HG03108 (cell line): ENCODE measurements around the gene ANKH.
A peak's percentile ranks its signal among the peaks of the same experiment; 100 is the strongest.
"Not testable (repeated sequence)": the region's sequence is repeated elsewhere in the genome, so short reads cannot be mapped to it uniquely, and the experiment has no call there.

ENCODE experiments used
- ATAC-seq: cut with Tn5 transposase; IDR thresholded peaks from one replicate; pipeline ENCODE4 v1.9.1; 2021; ENCODE audit warnings: moderate library complexity; ENCODE audit not compliant: unreplicated experiment

Gene ANKH

DNA sequence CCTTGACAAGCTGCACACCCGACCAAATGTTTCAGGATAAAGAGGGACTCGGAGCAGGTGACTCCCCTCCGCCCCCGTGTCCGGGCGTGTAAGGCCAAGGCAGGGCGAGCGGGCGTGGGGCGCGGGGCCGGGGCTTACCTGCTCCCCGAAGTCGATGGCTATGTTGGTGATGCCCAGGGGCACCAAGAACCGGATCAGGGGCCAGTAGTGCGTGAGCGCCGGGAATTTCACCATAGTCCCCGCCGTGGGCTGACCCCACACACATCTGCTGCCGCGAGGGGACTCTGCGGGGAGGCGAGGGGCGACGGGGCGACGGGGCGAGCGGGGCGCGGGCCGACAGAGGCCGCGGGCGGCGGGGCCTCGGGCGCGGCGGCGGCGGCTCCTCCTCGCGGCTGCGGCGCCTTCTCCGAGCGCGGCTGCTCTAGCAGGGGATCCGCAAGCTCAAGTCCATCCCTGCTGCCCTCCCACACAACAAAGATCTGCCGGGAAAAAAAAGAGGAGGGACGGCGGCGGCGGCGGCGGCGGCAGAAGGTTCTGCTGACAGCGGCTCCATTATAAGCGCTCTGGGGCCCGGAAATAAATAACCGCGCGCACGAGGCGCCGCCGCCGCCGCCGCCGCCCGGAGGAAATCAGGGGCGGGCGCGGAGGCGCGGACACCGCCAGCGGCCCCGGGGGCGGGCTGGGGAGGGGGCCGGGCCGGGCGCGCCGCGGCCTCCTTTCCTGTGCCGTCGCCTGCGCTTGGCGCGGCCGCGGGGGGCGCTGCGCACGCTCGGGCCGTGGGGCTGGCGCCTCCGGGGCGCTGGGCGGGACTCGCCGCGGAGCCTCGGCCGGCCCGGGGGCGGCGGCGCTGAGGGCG is at the start of gene ANKH:
Gene ANKH (minus strand): TSS at position 565 of the 856 bp plus-strand sequence. CDS start 331 bp downstream, at position 234.
- ATAC-seq = peak; percentile 89

DNA sequence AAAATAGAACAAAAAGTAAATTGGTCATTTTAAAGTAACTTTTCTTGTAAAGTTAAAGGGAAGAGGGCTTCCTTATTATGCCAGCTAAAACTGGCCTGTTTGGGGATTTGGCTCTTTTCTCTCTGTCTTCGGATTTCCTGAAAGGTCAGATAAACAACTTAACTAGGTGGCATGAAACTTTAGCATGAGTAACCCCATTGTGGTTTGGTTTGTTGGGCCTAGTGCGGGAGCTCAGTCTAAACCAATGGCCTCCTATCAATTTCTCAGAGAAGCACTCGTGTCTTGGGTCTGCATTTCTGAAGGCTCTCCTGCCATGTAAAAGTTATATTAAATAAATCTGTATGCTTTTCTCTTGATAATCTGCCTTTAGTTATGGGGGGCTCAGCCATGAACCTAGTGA is 48.5 kb upstream of the ANKH start:
- no peak for ATAC-seq

DNA sequence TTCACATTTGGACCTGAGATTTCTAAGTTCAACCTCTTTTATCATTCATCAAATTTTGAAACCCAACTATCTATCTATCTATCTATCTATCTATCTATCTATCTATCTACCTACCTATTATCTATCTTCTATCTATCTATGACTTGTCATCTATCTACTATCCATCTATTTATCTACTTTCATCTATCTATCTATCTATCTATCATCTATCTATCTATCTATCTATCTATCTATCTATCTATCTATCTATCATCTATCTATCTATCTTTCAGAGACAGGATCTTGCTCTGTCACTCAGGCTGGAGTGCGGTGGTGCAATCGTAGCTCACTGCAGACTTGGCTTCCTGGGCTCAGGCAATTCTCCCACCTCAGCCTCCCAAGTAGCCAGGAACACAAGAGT is 47.5 kb upstream of the ANKH start:
- ATAC-seq = not testable (repeated sequence)

DNA sequence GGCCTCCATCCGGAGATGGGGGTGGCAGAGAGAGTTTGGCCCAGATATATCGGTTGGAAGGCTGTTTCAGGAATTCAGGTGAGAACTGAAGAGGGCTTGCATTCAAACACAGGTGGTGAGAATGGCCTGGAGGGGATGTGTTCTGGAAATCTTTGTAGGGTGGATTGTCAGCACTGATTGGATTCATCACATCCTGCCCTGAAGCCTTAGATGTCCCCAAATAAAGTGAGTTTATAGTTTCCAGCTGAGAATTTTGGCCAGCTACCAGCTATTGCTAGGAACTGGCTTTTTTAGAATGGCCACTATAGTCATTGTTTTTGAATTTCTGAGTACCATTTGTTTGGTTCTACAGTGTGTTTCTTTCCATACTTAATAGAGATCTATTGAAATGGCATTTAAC is 46.1 kb upstream of the ANKH start:
- no peak for ATAC-seq

DNA sequence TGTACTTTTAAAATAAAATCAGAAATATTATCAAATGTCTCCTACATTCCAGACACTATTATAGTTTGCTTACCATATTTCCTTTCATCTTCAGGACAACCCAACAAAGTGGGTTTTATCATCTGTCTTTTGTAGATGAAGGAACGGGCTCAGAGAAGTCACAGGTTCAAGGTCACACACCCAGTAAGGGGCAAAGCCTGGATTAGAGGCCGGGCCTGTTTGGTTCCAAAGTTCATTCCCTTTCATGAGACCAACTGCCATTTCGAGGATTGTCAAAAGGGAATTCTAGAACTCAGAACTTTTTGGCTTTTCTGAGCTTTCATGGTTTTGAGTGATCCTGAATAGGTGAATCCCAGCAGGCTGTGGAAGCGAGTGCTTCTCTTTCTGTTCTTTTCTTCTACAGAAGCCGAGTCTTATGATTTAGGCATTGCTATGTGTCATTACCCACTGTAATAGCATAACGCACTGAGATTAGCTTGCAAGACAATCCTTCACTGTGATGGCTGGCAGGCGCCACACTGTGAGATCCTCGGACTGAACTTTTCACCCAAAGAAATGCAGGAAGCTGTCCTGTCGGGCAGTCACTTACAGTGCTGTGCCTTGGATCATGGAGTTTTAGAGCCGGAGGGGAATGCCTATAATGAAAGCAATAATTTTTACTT is 43.8 kb upstream of the ANKH start:
- ATAC-seq = no peak

DNA sequence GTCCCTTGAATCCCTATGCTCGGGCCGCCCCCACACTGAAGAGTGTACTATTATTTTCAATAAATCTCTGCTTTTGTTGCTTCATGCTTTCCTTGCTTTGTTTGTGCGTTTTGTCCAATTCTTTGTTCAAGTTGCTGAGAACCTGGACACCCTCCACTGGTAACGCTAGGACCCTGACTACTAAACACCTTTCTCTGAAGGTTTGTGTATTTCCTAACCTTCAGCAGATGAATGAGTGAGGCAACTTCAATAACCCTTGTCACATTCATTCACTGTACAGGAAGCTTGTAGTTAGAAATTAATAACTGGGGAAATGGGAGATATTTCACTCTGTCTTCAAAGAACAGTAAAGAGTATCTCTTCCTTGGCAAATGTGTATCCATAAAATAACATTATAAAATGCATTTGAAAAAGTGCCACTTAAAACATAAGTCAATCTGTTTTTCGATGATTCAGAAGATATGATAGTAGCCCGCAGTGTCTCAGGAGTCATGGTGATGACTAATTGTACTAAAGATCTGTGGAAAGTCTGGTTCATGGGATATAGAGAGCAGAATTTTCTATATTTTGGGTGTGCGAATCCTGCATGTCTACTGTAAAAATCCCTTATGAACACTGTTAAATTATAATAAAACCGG is 43.2 kb upstream of the ANKH start:
- ATAC-seq = no peak

DNA sequence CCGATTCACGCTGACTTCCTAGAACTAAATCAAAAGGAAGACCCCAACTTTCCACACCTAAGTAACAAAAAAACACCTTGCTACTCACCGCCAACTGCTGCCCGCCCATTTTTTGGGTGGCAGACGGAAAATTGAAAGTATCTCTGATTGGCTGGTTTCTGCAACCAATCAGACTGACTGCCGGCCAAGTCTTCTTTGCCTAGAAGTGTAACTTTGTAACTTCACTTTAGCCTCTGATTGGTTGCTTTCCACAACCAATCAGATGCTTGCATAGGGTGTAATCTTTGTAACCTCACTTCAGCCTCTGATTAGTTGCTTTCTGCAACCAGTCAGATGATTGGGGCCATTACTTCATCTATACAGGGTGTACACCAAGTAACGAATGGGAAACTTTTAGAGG is 42.6 kb upstream of the ANKH start:
- ATAC-seq = no peak

DNA sequence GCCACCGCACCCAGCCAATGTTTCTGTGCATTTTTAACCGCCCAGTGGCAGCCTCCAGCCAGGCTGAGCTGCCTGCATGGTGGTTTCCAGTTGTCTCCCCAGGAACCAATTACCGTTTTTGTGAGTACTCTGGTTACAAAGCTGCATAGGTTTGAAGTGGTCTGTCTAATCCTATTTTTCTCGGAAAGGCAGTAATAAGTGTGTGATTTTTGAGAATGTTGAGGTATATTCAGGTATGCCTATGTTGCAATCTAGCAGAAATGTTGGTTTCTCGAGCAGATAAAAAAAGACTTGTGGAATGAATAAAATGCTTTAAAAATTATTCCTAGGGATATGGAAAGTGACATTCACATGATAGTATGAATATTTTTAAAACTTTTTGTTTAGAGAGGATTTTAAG is 41.5 kb upstream of the ANKH start:
- no peak for ATAC-seq

DNA sequence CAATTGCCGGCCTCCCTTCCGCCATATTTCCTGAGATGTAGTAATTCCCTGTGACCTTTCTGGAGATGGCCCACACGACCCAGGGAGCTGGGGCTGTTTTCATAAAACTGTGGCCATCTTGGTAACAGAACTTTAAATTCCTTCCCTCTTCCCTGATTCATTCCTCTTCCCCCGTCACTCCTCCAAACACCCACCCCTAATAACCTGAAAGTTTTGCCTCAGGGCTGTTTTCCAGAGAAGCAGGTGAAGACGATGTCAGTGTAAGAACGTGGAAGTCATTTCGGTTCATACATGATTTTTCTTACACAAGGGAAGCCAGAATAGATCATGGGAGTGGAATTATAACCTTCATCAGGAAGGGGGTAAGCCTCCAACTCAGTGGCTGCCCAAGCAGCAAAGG is 40.6 kb upstream of the ANKH start:
- no peak for ATAC-seq

DNA sequence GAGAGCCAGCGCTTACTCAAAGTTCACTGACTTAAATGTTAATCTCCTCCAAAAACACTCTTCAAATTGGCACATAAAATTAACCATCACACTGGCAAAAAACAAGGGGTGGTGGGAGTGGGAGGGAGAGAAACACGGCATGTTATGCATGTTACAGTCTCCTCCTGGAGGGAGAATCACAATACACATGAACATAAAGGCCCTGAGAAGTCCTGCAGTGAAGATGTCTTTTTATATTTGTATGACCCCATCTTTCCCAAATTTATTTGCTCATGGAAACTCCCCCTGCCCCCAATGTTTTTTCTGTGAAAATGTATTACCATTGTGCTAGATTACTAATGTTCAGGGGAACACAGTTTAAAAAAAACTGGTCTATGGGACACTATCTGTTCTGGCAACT is 37.8 kb upstream of the ANKH start:
- no peak for ATAC-seq

DNA sequence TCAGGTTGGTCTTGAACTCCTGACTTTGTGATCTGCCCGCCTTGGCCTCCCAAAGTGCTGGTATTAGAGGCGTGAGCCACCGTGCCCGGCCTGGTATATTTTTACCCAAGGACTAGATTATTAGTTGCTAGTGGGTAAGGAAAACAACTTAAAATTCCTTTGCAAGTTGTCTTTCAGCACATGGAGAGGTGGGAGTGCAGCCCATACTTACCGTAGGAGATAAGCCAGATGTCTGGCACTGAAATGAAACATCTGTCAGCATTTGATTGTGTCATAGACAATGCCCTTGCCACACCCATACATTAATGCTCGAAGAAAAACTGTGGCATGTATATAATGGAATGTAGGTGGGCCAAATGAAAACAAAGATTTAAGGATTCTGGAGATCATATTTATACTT is 36.6 kb upstream of the ANKH start:
- ATAC-seq = no peak

DNA sequence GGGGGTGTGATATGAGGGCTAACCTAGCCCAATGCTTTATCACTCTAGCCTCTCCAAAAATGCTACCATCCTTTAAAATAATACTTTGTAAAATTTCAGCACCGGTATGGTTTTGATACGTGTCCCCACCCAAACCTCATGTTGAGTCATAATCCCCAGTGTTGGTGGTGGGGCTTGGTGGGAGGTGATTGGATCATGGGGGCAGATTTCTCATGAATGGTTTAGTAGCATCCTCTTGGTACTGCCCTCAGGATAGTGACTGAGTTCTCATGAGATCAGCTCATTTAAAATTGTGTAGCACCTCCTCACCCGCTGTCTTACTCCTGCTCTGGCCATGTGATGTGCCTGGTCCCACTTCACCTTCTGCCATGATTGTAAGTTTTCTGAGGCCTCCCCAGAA is 35.0 kb upstream of the ANKH start:
- ATAC-seq = no peak

DNA sequence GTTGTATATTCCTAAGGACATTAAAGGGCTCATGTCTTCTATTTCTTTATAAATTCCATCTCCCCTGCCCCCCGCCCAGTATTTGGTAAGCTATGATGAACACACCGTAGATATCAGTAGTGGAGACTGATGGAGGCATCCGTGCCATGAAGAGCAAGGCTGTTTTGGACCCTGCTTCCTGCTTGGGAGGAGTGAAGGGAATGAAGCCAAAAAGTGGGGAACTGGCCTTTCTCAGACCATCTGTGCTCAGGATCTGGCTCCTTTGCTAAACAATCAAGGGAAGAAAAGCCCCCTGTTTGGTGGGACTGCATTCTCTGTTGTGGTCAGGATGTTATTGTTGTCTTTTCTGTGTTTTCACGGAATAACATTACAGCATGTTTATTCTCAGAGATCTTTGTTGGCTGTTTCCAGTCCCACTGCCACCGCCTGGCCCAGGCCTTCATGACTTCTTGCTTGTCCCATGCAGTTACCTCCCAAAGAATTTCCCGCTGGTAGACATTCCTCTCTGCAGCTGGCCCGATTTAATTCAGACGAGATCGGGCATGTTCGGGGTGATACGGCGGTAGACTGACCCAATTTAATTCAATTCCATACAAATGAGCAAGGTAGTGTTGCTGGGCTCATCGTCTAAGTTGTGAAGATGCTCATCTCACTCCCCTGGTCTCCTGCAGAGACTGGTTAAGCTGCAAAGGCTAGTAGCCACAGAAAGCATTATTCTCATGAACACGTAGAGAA is 31.4 kb upstream of the ANKH start:
- ATAC-seq = no peak

DNA sequence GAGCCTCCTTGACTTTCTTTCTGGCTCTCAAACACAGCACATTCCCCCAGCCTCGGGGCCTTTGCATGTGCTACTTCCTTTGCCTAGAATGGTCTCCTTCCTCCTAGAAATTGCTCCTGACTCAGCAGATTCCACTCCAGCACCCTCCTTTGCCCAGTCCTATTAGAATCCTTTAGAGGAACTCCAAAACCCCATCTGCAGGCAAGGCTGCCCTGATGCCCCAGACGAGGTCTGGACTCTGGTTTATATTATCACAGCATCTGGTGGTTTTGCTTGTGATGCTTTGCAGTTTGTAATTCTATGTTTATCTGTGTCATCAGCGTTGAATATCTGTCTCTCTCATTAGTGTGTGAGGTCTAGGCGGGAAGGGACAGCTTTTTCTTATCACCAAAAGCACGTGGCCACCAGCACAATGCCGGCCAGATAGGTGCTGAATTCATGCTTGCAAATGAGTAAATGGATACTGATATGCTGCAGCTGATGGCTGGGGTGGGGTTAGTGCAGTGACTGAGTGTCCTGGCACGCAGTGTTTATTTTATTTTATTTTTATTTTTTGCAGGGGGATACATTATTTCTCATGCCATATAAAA is 30.0 kb upstream of the ANKH start:
- no peak for ATAC-seq

DNA sequence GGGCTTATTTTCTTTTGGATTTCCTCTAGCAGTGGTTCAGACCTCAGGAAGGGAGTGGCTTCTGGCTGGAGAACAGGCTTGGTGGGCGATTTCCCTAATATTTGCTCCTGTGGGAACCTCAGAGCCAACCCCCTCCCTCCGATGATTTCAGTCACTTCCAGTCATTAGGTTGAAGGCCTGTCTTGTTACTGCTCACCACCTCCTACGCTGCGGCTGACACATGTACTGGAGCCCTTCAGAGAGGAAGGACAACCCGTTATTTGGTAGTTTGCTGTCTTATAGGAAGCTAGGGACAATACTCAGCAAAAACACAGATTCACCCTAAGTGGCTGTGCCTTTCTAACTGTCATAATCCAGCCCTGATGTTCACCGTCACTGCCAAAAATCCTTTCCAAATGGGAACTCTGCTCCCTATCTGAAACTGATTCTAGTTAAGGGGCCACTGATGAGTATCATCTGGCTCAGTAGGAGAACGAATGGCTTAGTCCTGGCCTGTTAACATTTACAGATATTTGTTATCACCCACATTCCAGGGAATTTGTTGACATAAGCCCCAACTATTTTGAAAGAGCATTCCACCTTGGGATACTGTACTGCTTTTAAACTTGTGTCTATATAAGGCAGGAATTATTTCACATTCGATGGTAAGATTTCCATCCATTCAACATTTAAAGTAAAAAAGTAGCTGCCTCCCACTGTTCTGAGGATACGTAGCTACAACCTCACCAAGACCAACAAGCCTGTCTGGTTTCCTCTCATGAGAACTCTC is 29.3 kb upstream of the ANKH start:
- no peak for ATAC-seq

DNA sequence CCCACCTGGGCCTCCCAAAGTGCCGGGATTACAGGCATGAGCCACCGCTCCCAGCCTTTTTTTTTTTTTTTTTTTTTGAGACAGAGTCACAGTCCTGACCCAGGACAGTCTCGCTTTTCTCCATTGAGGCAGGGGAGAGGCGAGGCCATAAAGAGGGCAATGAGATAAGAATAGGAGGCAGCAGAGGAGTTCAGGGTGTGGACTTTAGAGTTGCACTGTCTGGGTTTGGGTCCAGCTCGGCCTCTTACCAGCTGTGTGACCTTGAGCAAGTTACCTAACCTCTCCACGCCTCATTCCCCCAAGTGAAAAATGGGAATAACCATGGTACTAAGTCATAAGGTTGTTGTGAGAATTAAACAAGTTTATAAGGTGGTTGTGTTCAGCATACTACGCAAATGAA is 24.6 kb upstream of the ANKH start:
- ATAC-seq = no peak

DNA sequence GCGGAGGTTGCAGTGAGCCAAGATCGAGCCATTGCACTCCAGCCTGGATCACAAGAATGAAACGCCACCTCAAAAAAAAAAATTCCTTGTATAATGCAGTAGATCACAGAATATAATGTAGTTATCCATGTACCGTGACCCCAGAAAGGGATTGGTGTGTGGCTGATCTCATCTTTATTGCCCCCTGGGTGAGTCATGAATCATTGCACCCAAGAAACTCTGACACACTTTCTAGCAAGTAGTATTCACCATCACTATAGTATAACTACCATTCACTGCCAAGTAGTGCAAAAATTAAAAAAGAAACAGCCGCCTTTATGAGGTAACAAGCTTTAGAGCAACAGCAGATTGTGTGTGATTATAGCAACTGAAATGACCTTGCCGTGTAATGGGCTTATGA is 23.7 kb upstream of the ANKH start:
- no peak for ATAC-seq

DNA sequence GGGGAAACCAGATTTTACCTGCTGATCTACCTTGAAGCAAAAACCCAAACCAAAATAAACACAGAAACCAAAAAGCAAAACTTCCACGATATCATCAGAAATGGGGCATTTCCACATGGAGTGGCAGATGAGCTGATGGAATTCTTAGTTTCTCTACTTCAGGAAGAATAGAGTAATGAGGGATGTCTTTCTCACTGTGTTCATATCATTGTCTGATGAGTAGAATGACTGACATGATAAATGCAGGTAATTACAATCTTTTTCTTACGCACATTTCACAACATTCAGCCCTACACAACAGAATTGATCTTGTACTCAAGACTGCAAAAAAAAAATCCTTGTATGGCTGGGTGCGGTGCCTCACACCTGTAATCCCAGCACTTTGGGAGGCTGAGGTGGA is 23.2 kb upstream of the ANKH start:
- no peak for ATAC-seq

DNA sequence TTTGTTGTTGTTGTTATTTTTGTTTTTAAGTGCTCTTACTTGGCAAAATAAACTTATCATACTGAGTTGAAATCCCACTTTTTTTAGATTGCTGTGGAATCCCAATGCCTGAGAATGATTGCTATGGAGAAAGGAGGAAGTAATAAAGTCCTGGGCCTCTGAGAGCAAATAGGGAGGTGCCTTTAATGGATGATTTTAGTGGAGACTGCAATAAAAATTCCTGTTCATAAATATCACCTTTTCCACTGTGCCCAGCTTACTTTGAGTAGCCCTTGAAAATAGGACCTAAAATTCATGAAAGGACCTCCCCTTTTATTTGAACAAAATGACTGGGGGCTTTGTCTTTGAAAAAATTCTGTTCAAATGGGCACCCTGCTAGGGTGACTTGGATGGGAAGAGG is 21.8 kb upstream of the ANKH start:
- ATAC-seq = no peak

DNA sequence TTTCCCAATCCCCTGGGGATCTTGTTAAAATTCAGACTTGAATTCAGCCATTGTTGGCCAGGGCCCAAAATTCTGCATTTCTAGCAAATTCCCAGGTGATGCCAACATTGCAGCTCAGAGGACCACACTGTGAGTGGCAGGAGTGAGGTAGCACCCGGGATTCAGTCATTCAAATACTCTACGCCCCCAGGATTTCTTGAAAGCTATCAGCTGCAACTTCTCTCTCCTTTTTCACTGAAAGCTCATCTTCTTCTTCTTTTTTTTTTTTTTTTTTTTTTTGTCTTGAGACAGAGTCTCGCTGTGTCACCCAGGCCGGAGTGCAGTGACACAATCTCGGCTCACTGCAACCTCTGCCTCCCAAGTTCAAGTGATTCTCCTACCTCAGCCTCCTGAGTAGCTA is 19.3 kb upstream of the ANKH start:
- no peak for ATAC-seq
